SU-DHL-6 (cell line): ENCODE results near the gene SH2B2.

Source experiments
- H2AFZ ChIP-seq: fragments of 200-600 bp; sonication (generic); 2 replicates; pipeline ENCODE4 v1.6.1; 2014; ENCODE audit warnings: low read depth, mild to moderate bottlenecking, moderate library complexity, mixed read lengths, antibody characterized with exemption, low read length; ENCODE audit not compliant: severe bottlenecking
- H3F3A ChIP-seq: fragments of 200-600 bp; shearing (Covaris generic); 2 replicates; pipeline ENCODE4 v1.6.0; 2016; ENCODE audit warnings: antibody characterized with exemption, mild to moderate bottlenecking; ENCODE audit not compliant: insufficient read depth
- H3K27ac ChIP-seq: fragments of 200-600 bp; sonication (generic); 2 replicates; pipeline ENCODE4 v1.5.1; 2016; ENCODE audit warnings: low read depth, mild to moderate bottlenecking, low read length, moderate library complexity, mixed read lengths
- H3K27me3 ChIP-seq: fragments of 200-600 bp; sonication (generic), shearing (Covaris generic); 2 replicates; pipeline ENCODE4 v1.6.0; 2014; ENCODE audit warnings: mild to moderate bottlenecking, low read length
- H3K36me3 ChIP-seq: fragments of 200-600 bp; sonication (generic); 2 replicates; pipeline ENCODE4 v1.6.1; 2014; ENCODE audit warnings: mild to moderate bottlenecking, low read length, mixed read lengths
- H3K4me2 ChIP-seq: fragments of 300-600, 200-600 bp; shearing (Covaris generic), sonication (generic); 2 replicates; pipeline ENCODE4 v1.6.0; 2014; ENCODE audit warnings: low read length, low read depth, mild to moderate bottlenecking; ENCODE audit not compliant: poor library complexity, severe bottlenecking
- H3K4me3 ChIP-seq: fragments of 200-600 bp; sonication (generic); 2 replicates; pipeline ENCODE4 v1.5.1; 2014; ENCODE audit warnings: antibody characterized with exemption, low read length, mild to moderate bottlenecking, mixed read lengths; ENCODE audit not compliant: insufficient read depth, poor library complexity, severe bottlenecking
- H3K79me2 ChIP-seq: fragments of 200-600 bp; sonication (generic); 2 replicates; pipeline ENCODE4 v1.6.1; 2014; ENCODE audit warnings: mild to moderate bottlenecking, low read length, moderate library complexity; ENCODE audit not compliant: insufficient read depth
- H3K9ac ChIP-seq: fragments of 200-600 bp; sonication (generic); 2 replicates; pipeline ENCODE4 v1.7.0; 2014; ENCODE audit warnings: mild to moderate bottlenecking, low read length
- H3K9me2 ChIP-seq: fragments of 200-600 bp; sonication (generic); replicated peaks from 2 replicates; pipeline ENCODE4 v1.6.1; 2014; ENCODE audit warnings: low read length; ENCODE audit not compliant: insufficient read depth
- H3K9me3 ChIP-seq: fragments of 200-600 bp; sonication (generic); 2 replicates; pipeline ENCODE4 v1.6.1; 2014; ENCODE audit warnings: low read length, mixed read lengths; ENCODE audit not compliant: insufficient read depth
- H4K20me1 ChIP-seq: fragments of 200-600 bp; sonication (generic); 2 replicates; pipeline ENCODE4 v1.6.1; 2014; ENCODE audit warnings: low read depth, mild to moderate bottlenecking, antibody characterized with exemption, low read length, moderate library complexity, mixed read lengths
- EZH2phosphoT487 ChIP-seq: fragments of 200-600 bp; sonication (generic), shearing (Covaris generic); conservative IDR thresholded peaks from 2 replicates; pipeline ENCODE4 v1.6.1; 2018; ENCODE audit warnings: mild to moderate bottlenecking, antibody characterized with exemption, low read length, moderate library complexity, mixed read lengths
- TF ChIP-seq, protein P1 (sequence below): fragments of 200-600 bp; sonication (generic); IDR thresholded peaks from one replicate; pipeline ENCODE4 v1.5.1; 2017; ENCODE audit warnings: antibody characterized with exemption, mild to moderate bottlenecking, low read length, moderate library complexity; ENCODE audit not compliant: insufficient read depth, poor library complexity, severe bottlenecking

SH2B2 gene

DNA sequence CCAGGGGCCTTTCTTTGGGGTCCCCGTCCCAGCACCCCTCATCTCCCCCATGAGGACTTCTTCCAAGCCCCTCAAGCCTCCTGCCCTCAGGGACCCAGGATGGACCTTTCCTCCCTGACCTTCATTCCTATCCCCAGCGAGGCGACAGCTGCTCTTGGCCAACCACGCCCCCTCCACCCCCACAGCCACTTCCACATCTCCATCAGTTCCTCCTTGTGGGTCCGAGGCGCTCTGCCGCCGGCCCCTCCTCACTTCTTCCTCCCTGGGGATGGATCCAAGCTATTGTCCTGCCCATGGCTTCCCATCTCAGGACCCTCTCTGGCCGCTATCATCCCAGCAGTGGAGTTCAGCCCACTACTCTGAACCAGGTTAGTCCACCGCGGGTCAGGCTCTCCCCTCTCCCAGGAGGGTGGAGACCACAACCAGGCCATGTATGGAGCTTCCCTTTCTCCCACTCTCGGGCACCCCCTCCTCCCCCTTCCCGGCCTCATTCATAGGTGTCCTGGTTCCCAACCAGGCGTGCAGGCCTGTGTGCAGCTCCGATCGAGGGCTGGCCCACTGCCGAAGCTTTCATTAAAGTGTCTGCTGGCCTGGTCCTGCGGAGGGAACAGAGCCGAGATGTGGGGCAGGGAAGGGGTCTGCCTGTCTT, 1.7 kb upstream of the SH2B2 start:
- H3K9ac ChIP-seq: peak overlapping the region; percentile 81
- peak overlapping the region; percentile 68 for H3K4me3 ChIP-seq
- peak overlapping the region; percentile 80 for H3K4me2 ChIP-seq

DNA sequence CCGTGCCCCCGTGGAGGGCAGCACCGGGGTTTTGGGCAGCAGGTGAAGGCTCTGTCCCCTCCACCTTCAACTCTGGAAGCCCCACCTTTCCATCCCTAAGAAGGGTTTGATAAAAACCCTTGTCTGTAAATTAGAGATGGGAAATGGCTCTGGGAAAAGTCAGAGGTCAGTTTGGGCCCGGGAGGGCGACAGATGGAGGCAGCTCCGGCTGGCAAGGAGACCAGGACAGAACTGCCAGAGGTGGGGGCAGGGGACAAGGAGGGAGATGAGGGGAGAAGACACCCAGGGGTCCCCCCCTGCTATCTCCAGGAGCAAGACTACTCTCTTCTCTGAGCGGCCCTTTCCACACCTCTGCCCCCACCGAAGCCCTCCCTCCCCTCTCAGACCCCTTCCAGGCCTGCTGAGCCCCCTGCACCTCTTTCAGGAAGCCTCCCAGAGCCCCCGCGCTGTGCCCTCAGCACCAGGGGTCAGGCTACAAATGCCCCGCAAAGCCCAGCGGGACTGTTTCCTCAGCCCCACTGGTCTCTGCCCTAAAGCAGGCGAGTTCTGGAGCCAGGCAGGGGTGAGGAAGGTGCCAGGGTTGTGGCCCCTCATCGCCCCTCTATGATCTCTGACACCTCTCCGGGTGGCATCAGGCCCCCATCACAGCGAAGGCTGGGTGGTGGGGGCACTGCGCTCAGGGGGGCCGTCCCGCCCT, 980 bp upstream of the SH2B2 start:
- H3K9me3 ChIP-seq: no peaks in the 10 kb centered on the region
- TF ChIP-seq, protein P1, sequence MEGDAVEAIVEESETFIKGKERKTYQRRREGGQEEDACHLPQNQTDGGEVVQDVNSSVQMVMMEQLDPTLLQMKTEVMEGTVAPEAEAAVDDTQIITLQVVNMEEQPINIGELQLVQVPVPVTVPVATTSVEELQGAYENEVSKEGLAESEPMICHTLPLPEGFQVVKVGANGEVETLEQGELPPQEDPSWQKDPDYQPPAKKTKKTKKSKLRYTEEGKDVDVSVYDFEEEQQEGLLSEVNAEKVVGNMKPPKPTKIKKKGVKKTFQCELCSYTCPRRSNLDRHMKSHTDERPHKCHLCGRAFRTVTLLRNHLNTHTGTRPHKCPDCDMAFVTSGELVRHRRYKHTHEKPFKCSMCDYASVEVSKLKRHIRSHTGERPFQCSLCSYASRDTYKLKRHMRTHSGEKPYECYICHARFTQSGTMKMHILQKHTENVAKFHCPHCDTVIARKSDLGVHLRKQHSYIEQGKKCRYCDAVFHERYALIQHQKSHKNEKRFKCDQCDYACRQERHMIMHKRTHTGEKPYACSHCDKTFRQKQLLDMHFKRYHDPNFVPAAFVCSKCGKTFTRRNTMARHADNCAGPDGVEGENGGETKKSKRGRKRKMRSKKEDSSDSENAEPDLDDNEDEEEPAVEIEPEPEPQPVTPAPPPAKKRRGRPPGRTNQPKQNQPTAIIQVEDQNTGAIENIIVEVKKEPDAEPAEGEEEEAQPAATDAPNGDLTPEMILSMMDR: peak; percentile 8
- TF ChIP-seq EZH2phosphoT487: no peak
- peak overlapping the region; percentile 85 for H3K27ac ChIP-seq
- H3K36me3 ChIP-seq: no peaks in the 10 kb centered on the region
- H3K27me3 ChIP-seq: no peaks in the 10 kb centered on the region
- H3K9me2 ChIP-seq: no peaks in the 10 kb centered on the region
- no peak overlapping the region for H2AFZ ChIP-seq
- H3K9ac ChIP-seq: peak overlapping the region; percentile 81
- no peaks in the 10 kb centered on the region for H4K20me1 ChIP-seq
- H3F3A ChIP-seq: peaks cover 37% of the 10 kb centered on the region
- peaks cover 26% of the 10 kb centered on the region for H3K79me2 ChIP-seq
- peak overlapping the region; percentile 80 for H3K4me2 ChIP-seq
- H3K4me3 ChIP-seq: peak overlapping the region; percentile 68

More for the DNA sequence above, 1.7 kb upstream of the SH2B2 start:
- no peaks in the 10 kb centered on the region for H3K9me2 ChIP-seq
- no peaks in the 10 kb centered on the region for H3K9me3 ChIP-seq
- TF ChIP-seq EZH2phosphoT487: no peak
- TF ChIP-seq, protein P1: no peak
- H3K27me3 ChIP-seq: no peaks in the 10 kb centered on the region
- H3K79me2 ChIP-seq: peaks cover 23% of the 10 kb centered on the region
- H4K20me1 ChIP-seq: no peaks in the 10 kb centered on the region
- no peaks in the 10 kb centered on the region for H3K36me3 ChIP-seq
- peak overlapping the region; percentile 85 for H3K27ac ChIP-seq
- no peak overlapping the region for H2AFZ ChIP-seq
- H3F3A ChIP-seq: peaks cover 34% of the 10 kb centered on the region

DNA sequence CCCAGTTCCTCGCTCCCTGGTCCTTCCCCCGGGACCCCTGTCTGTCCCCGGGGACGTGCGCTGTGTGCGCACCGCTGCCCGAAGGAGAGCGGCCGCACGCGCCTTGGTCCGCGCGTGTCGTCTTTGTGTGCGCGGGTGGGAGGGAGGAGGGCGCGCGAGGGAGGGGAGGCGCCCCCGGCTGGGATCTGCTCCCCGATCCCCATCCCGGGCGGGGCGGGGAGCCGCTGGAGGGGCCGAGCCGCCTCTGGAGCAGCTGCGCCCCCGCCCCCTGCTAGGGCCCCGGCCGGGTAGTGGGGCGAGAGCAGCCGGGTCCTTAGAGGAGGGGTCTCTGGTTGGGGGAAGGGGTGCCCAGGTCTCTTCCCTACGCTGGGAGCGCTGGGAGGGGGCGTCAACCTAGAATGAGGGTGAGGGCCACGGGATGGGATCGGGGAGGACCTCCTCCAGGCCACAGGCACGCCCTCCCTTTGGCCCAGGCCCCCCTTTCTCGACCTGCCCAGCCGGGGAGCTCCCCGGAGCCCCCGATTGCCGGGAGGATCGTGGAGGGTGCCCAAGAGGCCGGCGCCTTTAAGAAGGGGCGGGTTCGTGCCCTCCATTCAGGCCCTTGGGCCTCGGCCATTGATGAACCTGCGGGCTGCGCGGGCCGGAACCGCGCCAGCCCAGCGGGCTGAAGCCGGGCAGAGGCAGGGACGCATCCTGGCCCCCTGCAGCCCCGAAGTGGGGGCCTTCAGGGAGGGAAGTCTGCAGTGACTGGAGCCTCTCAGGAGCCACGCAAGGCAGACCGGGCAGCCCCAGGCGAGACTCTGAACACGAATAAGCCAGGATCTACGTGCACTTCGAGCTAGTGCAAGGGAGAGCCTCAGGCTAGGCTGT, 678 bp downstream of the SH2B2 start:
- H3K79me2 ChIP-seq: peaks cover 43% of the 10 kb centered on the region
- peaks cover 53% of the 10 kb centered on the region for H3F3A ChIP-seq
- peak overlapping the region; percentile 93 for H3K27ac ChIP-seq
- peak overlapping the region; percentile 80 for H3K9ac ChIP-seq
- H3K9me2 ChIP-seq: no peaks in the 10 kb centered on the region
- H2AFZ ChIP-seq: no peak overlapping the region
- H3K36me3 ChIP-seq: no peaks in the 10 kb centered on the region
- peak overlapping the region; percentile 88 for H3K4me2 ChIP-seq
- no peak for TF ChIP-seq EZH2phosphoT487
- TF ChIP-seq, protein P1: no peak
- no peaks in the 10 kb centered on the region for H4K20me1 ChIP-seq
- no peaks in the 10 kb centered on the region for H3K27me3 ChIP-seq
- H3K4me3 ChIP-seq: peak overlapping the region; percentile 71
- no peaks in the 10 kb centered on the region for H3K9me3 ChIP-seq
